ENCODE data around the gene MLH3.

DNA sequence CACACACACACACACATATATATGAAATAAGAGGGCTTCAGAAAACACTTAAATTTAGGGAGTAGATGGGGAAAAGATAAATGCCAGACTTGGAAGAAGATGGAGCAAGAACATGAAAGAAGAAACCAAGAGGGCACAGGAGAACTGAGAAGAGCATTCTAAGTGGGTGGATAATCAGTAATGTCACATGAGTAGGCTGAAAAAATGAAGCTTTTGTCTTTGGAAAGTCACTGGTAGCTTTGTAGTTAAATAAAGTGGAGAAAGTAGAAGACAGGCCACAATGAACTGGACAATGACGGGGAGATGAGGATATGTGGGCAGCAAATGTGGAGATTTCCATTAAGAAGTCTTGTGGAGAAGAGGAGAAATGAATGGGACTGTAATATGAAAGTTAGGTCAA, 15.9 kb upstream of the MLH3 start:
- TF ChIP-seq, protein P1, sequence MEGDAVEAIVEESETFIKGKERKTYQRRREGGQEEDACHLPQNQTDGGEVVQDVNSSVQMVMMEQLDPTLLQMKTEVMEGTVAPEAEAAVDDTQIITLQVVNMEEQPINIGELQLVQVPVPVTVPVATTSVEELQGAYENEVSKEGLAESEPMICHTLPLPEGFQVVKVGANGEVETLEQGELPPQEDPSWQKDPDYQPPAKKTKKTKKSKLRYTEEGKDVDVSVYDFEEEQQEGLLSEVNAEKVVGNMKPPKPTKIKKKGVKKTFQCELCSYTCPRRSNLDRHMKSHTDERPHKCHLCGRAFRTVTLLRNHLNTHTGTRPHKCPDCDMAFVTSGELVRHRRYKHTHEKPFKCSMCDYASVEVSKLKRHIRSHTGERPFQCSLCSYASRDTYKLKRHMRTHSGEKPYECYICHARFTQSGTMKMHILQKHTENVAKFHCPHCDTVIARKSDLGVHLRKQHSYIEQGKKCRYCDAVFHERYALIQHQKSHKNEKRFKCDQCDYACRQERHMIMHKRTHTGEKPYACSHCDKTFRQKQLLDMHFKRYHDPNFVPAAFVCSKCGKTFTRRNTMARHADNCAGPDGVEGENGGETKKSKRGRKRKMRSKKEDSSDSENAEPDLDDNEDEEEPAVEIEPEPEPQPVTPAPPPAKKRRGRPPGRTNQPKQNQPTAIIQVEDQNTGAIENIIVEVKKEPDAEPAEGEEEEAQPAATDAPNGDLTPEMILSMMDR (IDR thresholded peaks at IDR 0.05), result no peak
- no peak for TF ChIP-seq POLR2A (IDR thresholded peaks at IDR 0.05)
